Nephron progenitor cell (in vitro differentiated cells): Measurements from ENCODE around the gene KRTAP2-1.
"Not testable (repeated sequence)": the region's sequence is repeated elsewhere in the genome, so short reads cannot be mapped to it uniquely, and the experiment has no call there.

ENCODE experiments used
- DNase-seq: peaks from one replicate; pipeline ENCODE4 v3.0.0; 2021
- H3K27ac Mint-ChIP-seq: 2 replicates; pipeline ENCODE4 v1.8.0; 2021; ENCODE audit warnings: mild to moderate bottlenecking, moderate library complexity, mixed read lengths
- H3K27me3 Mint-ChIP-seq: 2 replicates; pipeline ENCODE4 v1.8.0; 2021; ENCODE audit warnings: mild to moderate bottlenecking, low read depth, mixed read lengths; ENCODE audit not compliant: poor library complexity
- H3K36me3 Mint-ChIP-seq: 2 replicates; pipeline ENCODE4 v1.8.0; 2021; ENCODE audit warnings: low read depth, mixed read lengths
- H3K4me1 Mint-ChIP-seq: 2 replicates; pipeline ENCODE4 v1.8.0; 2021; ENCODE audit warnings: mixed read lengths
- H3K4me3 Mint-ChIP-seq: 2 replicates; pipeline ENCODE4 v1.8.0; 2021; ENCODE audit warnings: mild to moderate bottlenecking, moderate library complexity, mixed read lengths
- H3K9me3 Mint-ChIP-seq: 2 replicates; pipeline ENCODE4 v1.8.0; 2021; ENCODE audit warnings: mild to moderate bottlenecking, moderate library complexity, mixed read lengths
- CTCF ChIP-seq: fragments of 200-600 bp; sonication (generic); IDR thresholded peaks from 2 replicates; pipeline ENCODE4 v1.5.0; 2021; ENCODE audit warnings: antibody characterized with exemption

The KRTAP2-1 gene

GRCh38 chr17:41042953-41043352 is 4.2 kb downstream of the KRTAP2-1 start:
- Mint-ChIP-seq H3K9me3 (peaks cover 17% of the 10 kb centered on the region), H3K36me3 (no peaks in the 10 kb centered on the region), H3K27me3 (peaks cover 3% of the 10 kb centered on the region)

GRCh38 chr17:41040783-41041571 is 6.1 kb downstream of the KRTAP2-1 start, which contains the start of gene KRTAP1-1:
Gene KRTAP1-1, minus strand, starts transcription at chr17:41041450. Its CDS starts 53 bp downstream, at chr17:41041397.
- H3K27ac Mint-ChIP-seq, H3K36me3 Mint-ChIP-seq, H3K4me1 Mint-ChIP-seq, DNase-seq, H3K4me3 Mint-ChIP-seq, H3K27me3 Mint-ChIP-seq: not testable (repeated sequence)
- peaks cover 17% of the 10 kb centered on the region for H3K9me3 Mint-ChIP-seq

More at GRCh38 chr17:41042953-41043352, 4.2 kb downstream of the KRTAP2-1 start:
- Mint-ChIP-seq H3K4me1 (no peaks in the 10 kb centered on the region), H3K4me3 (no peak overlapping the region), H3K27ac (no peak overlapping the region)
- TF ChIP-seq CTCF: no peak
- DNase-seq: no peak

- Mint-ChIP-seq H3K27me3 (peaks cover 3% of the 10 kb centered on the region), H3K4me1 (no peaks in the 10 kb centered on the region), H3K9me3 (peaks cover 7% of the 10 kb centered on the region), H3K27ac (no peak overlapping the region), H3K36me3 (no peaks in the 10 kb centered on the region), H3K4me3 (no peak overlapping the region)
- no peak for TF ChIP-seq CTCF
- DNase-seq: no peak
Measured at GRCh38 chr17:41037853-41038350, 9.2 kb downstream of the KRTAP2-1 start.

- H3K27me3 Mint-ChIP-seq, H3K27ac Mint-ChIP-seq, H3K4me3 Mint-ChIP-seq, DNase-seq, H3K4me1 Mint-ChIP-seq, H3K9me3 Mint-ChIP-seq, H3K36me3 Mint-ChIP-seq: not testable (repeated sequence)
Measured at GRCh38 chr17:41034346-41034935, 12.7 kb downstream of the KRTAP2-1 start, which contains the start of gene KRTAP1-3. Gene KRTAP1-3, minus strand, starts transcription at chr17:41034874. Its CDS starts 53 bp downstream, at chr17:41034821.

GRCh38 chr17:41029633-41030245 is 17.4 kb downstream of the KRTAP2-1 start, which contains the start of gene KRTAP1-4:
Gene KRTAP1-4, minus strand, starts transcription at chr17:41030195. Its CDS starts 117 bp downstream, at chr17:41030078.
- no peak within 1 kb of the TSS for H3K27ac Mint-ChIP-seq
- TF ChIP-seq CTCF: no peak
- peaks cover 4% of the 10 kb centered on the region for H3K27me3 Mint-ChIP-seq
- no peaks in the 10 kb centered on the region for H3K4me1 Mint-ChIP-seq
- DNase-seq: no peak
- no peak within 1 kb of the TSS for H3K4me3 Mint-ChIP-seq
- no peaks in the 10 kb centered on the region for H3K9me3 Mint-ChIP-seq
- no peaks in the 10 kb centered on the region for H3K36me3 Mint-ChIP-seq

GRCh38 chr17:41026715-41027471 is 20.2 kb downstream of the KRTAP2-1 start, which contains the start of gene KRTAP1-5:
Gene KRTAP1-5, minus strand, starts transcription at chr17:41027208. Its CDS starts 53 bp downstream, at chr17:41027155.
- H3K4me1 Mint-ChIP-seq: no peaks in the 10 kb centered on the region
- peaks cover 4% of the 10 kb centered on the region for H3K27me3 Mint-ChIP-seq

More at GRCh38 chr17:41026715-41027471, 20.2 kb downstream of the KRTAP2-1 start, which contains the start of gene KRTAP1-5:
- Mint-ChIP-seq H3K9me3 (peaks cover 5% of the 10 kb centered on the region), H3K27ac (no peak within 1 kb of the TSS), H3K4me3 (no peak within 1 kb of the TSS), H3K36me3 (no peaks in the 10 kb centered on the region)
- TF ChIP-seq CTCF: no peak
- DNase-seq: no peak
